HCT116 (cell line): ENCODE measurements around the gene TTLL3. TPM values are rescaled to one million over a fixed set of nuclear protein-coding genes. Genes with fewer than 3 reads are reported as not detected.

ENCODE experiments used
- ATAC-seq: fragments of 200-7000 bp; cut with Tn5 transposase; 2 replicates; pipeline ENCODE4 v1.9.1; 2020; ENCODE audit warnings: mild to moderate bottlenecking, moderate library complexity
- BruUV-seq: library from RNA; stranded (reverse); fragments of 400-500 nt; replicated peaks from 2 replicates; lab custom pipeline; 2021; lab: Mats Ljungman, UMichigan
- CTCF ChIA-PET: fragments of 300-600 bp; sonication (Branson Sonifier 250); formaldehyde crosslinking; loops from one replicate; lab custom pipeline; 2021; ENCODE audit warnings: antibody characterized with exemption; lab: Charles Lee
- POLR2A ChIA-PET: fragments of 300-600, 350-600 bp; sonication (Branson Sonifier 250); formaldehyde crosslinking; loops from one replicate; lab custom pipeline; 2021; ENCODE audit warnings: antibody characterized with exemption; lab: Charles Lee
- RAD21 ChIA-PET, 2 experiments: fragments of 300-600 bp; sonication (Branson Sonifier 250); formaldehyde crosslinking; loops; one replicate each; lab custom pipeline; 2023; ENCODE audit warnings: low total read pairs in 2 of 2; ENCODE audit not compliant: uncharacterized antibody in 2 of 2, unreplicated experiment in 2 of 2, low non-redundant PET in 1 of 2; lab: Charles Lee
- DNase-seq: peaks from one replicate; pipeline ENCODE4 v3.0.0-alpha.2; 2010; ENCODE audit warnings: low read depth, low spot score
- H2AFZ ChIP-seq: fragments of 200-600 bp; shearing (Covaris generic), sonication (generic); 2 replicates; pipeline ENCODE4 v1.6.1; 2017; ENCODE audit warnings: low read depth, mixed run types, mixed read lengths, antibody characterized with exemption, low read length; ENCODE audit not compliant: poor library complexity, severe bottlenecking
- H3K27ac ChIP-seq: 2 replicates; pipeline ENCODE4 v1.5.1; 2012; ENCODE audit warnings: low read depth, low read length
- H3K27me3 ChIP-seq: fragments of 200-600 bp; sonication (generic); 2 replicates; pipeline ENCODE4 v1.6.1; 2016; ENCODE audit warnings: mixed run types, low read length, mixed read lengths; ENCODE audit not compliant: insufficient read depth
- H3K36me3 ChIP-seq, 2 experiments: fragments of 200-500 bp in 1 of 2; fragments of 200-600 bp in 1 of 2; sonication (Bioruptor generic) in 1 of 2; sonication (generic) in 1 of 2; 2 replicates each; pipeline versions ENCODE4 v1.5.1 to v1.6.1; 2014 to 2016; ENCODE audit warnings: low read length in 2 of 2, inconsistent platforms in 1 of 2, mixed read lengths in 1 of 2, mixed run types in 1 of 2; ENCODE audit not compliant: insufficient read depth in 2 of 2, control insufficient read depth in 1 of 2
- H3K4me1 ChIP-seq, 2 experiments: fragments of 200-600 bp in 1 of 2; sonication (generic) in 1 of 2; 2 replicates each; pipeline versions ENCODE4 v1.5.1 to v1.6.1; 2012 to 2017; ENCODE audit warnings: low read length in 2 of 2, inconsistent platforms in 1 of 2, mild to moderate bottlenecking in 1 of 2, mixed read lengths in 1 of 2, mixed run types in 1 of 2, moderate library complexity in 1 of 2; ENCODE audit not compliant: insufficient read depth in 2 of 2, control insufficient read depth in 1 of 2
- H3K4me2 ChIP-seq: fragments of 200-600 bp; sonication (generic); 2 replicates; pipeline ENCODE4 v1.6.1; 2017; ENCODE audit warnings: mixed run types, low read length, mixed read lengths
- H3K4me3 ChIP-seq, 2 experiments: fragments of 200-600 bp in 1 of 2; sonication (generic) in 1 of 2; replicated peaks in 1 of 2; 2 replicates each; pipeline ENCODE4 v1.5.1; 2011 to 2016; ENCODE audit warnings: low read length in 2 of 2, control low read depth in 1 of 2, low read depth in 1 of 2, mild to moderate bottlenecking in 1 of 2, mixed read lengths in 1 of 2, mixed run types in 1 of 2
- H3K79me2 ChIP-seq: fragments of 200-600 bp; sonication (generic); 2 replicates; pipeline ENCODE4 v1.6.1; 2017; ENCODE audit warnings: mild to moderate bottlenecking, mixed run types, low read length, moderate library complexity, mixed read lengths; ENCODE audit not compliant: insufficient read depth
- H3K9ac ChIP-seq: fragments of 200-600 bp; sonication (generic); 2 replicates; pipeline ENCODE4 v1.6.1; 2016; ENCODE audit warnings: low read length, mixed read lengths
- H3K9me2 ChIP-seq: fragments of 200-600 bp; sonication (generic), shearing (Covaris generic); 2 replicates; pipeline ENCODE4 v1.6.1; 2017; ENCODE audit warnings: mixed run types, mild to moderate bottlenecking, moderate library complexity; ENCODE audit not compliant: insufficient read depth
- H3K9me3 ChIP-seq, 2 experiments: fragments of 200-500 bp in 1 of 2; fragments of 200-600 bp in 1 of 2; sonication (Bioruptor generic) in 1 of 2; sonication (generic) in 1 of 2; 2 replicates each; pipeline ENCODE4 v1.6.1; 2014 to 2017; ENCODE audit warnings: low read length in 2 of 2, mixed read lengths in 2 of 2, inconsistent platforms in 1 of 2, low read depth in 1 of 2, mild to moderate bottlenecking in 1 of 2, mixed run types in 1 of 2, moderate library complexity in 1 of 2; ENCODE audit not compliant: control insufficient read depth in 1 of 2, insufficient read depth in 1 of 2
- H4K20me1 ChIP-seq: fragments of 200-600 bp; sonication (generic), shearing (Covaris generic); 2 replicates; pipeline ENCODE4 v1.6.1; 2017; ENCODE audit warnings: mixed run types, mild to moderate bottlenecking, moderate library complexity; ENCODE audit not compliant: insufficient read depth
- CBX3 ChIP-seq: IDR thresholded peaks from 2 replicates; pipeline ENCODE4 v1.6.1; 2012; ENCODE audit warnings: low read depth
- CEBPB ChIP-seq: IDR thresholded peaks from 2 replicates; pipeline ENCODE4 v1.6.1; 2012; ENCODE audit warnings: low read depth
- EGR1 ChIP-seq: IDR thresholded peaks from 2 replicates; pipeline ENCODE4 v1.6.1; 2012; ENCODE audit warnings: low read depth
- ELF1 ChIP-seq: IDR thresholded peaks from 2 replicates; pipeline ENCODE4 v1.6.1; 2012; ENCODE audit warnings: low read depth, borderline replicate concordance
- EZH2 ChIP-seq: fragments of 200-600 bp; sonication (generic); IDR thresholded peaks from 2 replicates; pipeline ENCODE4 v1.6.1; 2017; ENCODE audit warnings: antibody characterized with exemption, mixed run types
- FOSL1 ChIP-seq: IDR thresholded peaks from 2 replicates; pipeline ENCODE4 v1.6.1; 2012; ENCODE audit warnings: low read depth
- POLR2A ChIP-seq: IDR thresholded peaks from 2 replicates; pipeline ENCODE4 v1.7.0; 2011; ENCODE audit warnings: borderline replicate concordance; ENCODE audit not compliant: insufficient read depth, insufficient read length; ENCODE audit errors: extremely low read depth
- POLR2AphosphoS5 ChIP-seq: IDR thresholded peaks from 2 replicates; pipeline ENCODE4 v1.6.1; 2011; ENCODE audit warnings: mild to moderate bottlenecking, low read depth, low read length, moderate library complexity
- RAD21 ChIP-seq: IDR thresholded peaks from 2 replicates; pipeline ENCODE4 v1.6.1; 2012; ENCODE audit warnings: low read depth, mild to moderate bottlenecking
- SIN3A ChIP-seq: IDR thresholded peaks from 2 replicates; pipeline ENCODE4 v1.6.1; 2012; ENCODE audit warnings: low read depth
- SRF ChIP-seq: IDR thresholded peaks from 2 replicates; pipeline ENCODE4 v1.6.1; 2012; ENCODE audit warnings: low read depth
- TCF7L2 ChIP-seq: IDR thresholded peaks from 2 replicates; pipeline ENCODE4 v1.7.0; 2011; ENCODE audit warnings: borderline replicate concordance, inconsistent platforms; ENCODE audit not compliant: insufficient read depth, insufficient read length; ENCODE audit errors: extremely low read depth
- YY1 ChIP-seq: IDR thresholded peaks from 2 replicates; pipeline ENCODE4 v1.6.1; 2011; ENCODE audit warnings: low read length, low read depth, moderate library complexity, mild to moderate bottlenecking; ENCODE audit not compliant: insufficient replicate concordance; ENCODE audit errors: extremely low read depth
- ZFX ChIP-seq: fragments of 450-650 bp; IDR thresholded peaks from 2 replicates; pipeline ENCODE4 v1.6.1; 2017
- ZNF274 ChIP-seq: fragments of 200-500 bp; sonication (Bioruptor generic); IDR thresholded peaks from 2 replicates; pipeline ENCODE4 v1.6.1; 2014; ENCODE audit warnings: mild to moderate bottlenecking, low read depth, low read length, inconsistent platforms
- intact Hi-C: fragments of 100-400 bp; cut with micrococcal nuclease; formaldehyde crosslinking; loops from 2 replicates; pipeline ENCODE4 v1.10.0; 2022
- total RNA-seq: library from RNA; stranded (reverse); gene quantifications from one replicate; pipeline ENCODE4 v1.2.1, GENCODE V29; 2021; ENCODE audit not compliant: unreplicated experiment
- TF ChIP-seq, protein P1 (sequence below), 3 experiments: fragments of 200-600 bp in 1 of 3; sonication (generic) in 1 of 3; IDR thresholded peaks in 2 of 3; conservative IDR thresholded peaks in 1 of 3; 2 replicates each; pipeline ENCODE4 v1.5.1; 2012 to 2017; ENCODE audit warnings: low read depth in 2 of 3, low read length in 2 of 3, antibody characterized with exemption in 1 of 3, borderline replicate concordance in 1 of 3, control low read depth in 1 of 3, mild to moderate bottlenecking in 1 of 3, mixed read lengths in 1 of 3, mixed run types in 1 of 3, moderate library complexity in 1 of 3; ENCODE audit not compliant: insufficient read depth in 1 of 3
- TF ChIP-seq, protein P2 (sequence below): IDR thresholded peaks from 2 replicates; pipeline ENCODE4 v1.6.1; 2012
- TF ChIP-seq, protein P3 (sequence below): IDR thresholded peaks from 2 replicates; pipeline ENCODE4 v1.6.1; 2012; ENCODE audit warnings: low read depth
- TF ChIP-seq, protein P4 (sequence below): IDR thresholded peaks from 2 replicates; pipeline ENCODE4 v1.6.1; 2011; ENCODE audit warnings: mild to moderate bottlenecking, low read length, moderate library complexity; ENCODE audit not compliant: insufficient replicate concordance; ENCODE audit errors: extremely low read depth
- TF ChIP-seq, protein P5 (sequence below): IDR thresholded peaks from 2 replicates; pipeline ENCODE4 v1.6.1; 2012

Gene TTLL3
- total RNA-seq, 1 experiment from 2014 or later, result 40.3 TPM

DNA sequence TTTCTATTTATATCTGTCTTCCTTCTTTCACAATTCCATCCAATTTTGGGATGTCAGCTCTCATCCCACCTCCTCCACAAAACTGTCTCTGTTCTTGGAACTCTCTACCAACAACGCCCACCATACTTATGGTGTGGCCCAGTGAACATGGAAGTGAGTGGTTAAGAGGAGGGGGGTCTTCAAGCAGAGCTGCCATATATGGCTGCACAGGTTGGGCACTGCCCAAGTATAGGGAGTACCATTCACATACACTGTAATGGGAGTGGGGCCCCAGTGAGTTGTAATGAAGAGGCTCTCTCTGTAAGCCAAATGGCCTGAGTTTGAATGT, 32.4 kb upstream of the TTLL3 start:
- Histone ChIP-seq H3K27me3 (no peaks in the 10 kb centered on the region), H3K27ac (no peak overlapping the region), H3K9me2 (no peaks in the 10 kb centered on the region), H4K20me1 (no peaks in the 10 kb centered on the region), H3K79me2 (no peaks in the 10 kb centered on the region), H3K9me3 (no peaks in the 10 kb centered on the region), H3K4me3 (no peak overlapping the region), H2AFZ (no peak overlapping the region), H3K9ac (no peak overlapping the region), H3K4me1 (peaks cover 0 to 11% of the 10 kb centered on the region in 2 experiments; a peak in 1 of 4 replicates), H3K36me3 (peaks cover 0 to 4% of the 10 kb centered on the region in 2 experiments; a peak in 3 of 4 replicates), H3K4me2 (no peak overlapping the region)
- ATAC-seq (no peak), DNase-seq (no peak)
- ChIA-PET CTCF (no interaction called here), POLR2A (no interaction called here), RAD21 (no interaction called here)
- intact Hi-C loops, result no loop called here
- BruUV-seq, result no TSS peak
- TF ChIP-seq, protein P1, sequence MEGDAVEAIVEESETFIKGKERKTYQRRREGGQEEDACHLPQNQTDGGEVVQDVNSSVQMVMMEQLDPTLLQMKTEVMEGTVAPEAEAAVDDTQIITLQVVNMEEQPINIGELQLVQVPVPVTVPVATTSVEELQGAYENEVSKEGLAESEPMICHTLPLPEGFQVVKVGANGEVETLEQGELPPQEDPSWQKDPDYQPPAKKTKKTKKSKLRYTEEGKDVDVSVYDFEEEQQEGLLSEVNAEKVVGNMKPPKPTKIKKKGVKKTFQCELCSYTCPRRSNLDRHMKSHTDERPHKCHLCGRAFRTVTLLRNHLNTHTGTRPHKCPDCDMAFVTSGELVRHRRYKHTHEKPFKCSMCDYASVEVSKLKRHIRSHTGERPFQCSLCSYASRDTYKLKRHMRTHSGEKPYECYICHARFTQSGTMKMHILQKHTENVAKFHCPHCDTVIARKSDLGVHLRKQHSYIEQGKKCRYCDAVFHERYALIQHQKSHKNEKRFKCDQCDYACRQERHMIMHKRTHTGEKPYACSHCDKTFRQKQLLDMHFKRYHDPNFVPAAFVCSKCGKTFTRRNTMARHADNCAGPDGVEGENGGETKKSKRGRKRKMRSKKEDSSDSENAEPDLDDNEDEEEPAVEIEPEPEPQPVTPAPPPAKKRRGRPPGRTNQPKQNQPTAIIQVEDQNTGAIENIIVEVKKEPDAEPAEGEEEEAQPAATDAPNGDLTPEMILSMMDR (IDR thresholded peaks at IDR 0.05 in 2 of 3, conservative IDR thresholded peaks at IDR 0.05 in 1 of 3; ENCODE audit: borderline replicate concordance in 1 of 3, insufficient read depth in 1 of 3, low read depth in 2 of 3, low read length in 2 of 3), result no peak
- TF ChIP-seq CEBPB, result no peak
- no peak for TF ChIP-seq POLR2A
- no peak for TF ChIP-seq CBX3
- no peak for TF ChIP-seq YY1
- TF ChIP-seq, protein P2, sequence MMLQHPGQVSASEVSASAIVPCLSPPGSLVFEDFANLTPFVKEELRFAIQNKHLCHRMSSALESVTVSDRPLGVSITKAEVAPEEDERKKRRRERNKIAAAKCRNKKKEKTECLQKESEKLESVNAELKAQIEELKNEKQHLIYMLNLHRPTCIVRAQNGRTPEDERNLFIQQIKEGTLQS, result no peak
- TF ChIP-seq POLR2AphosphoS5, result no peak
- TF ChIP-seq, protein P3, sequence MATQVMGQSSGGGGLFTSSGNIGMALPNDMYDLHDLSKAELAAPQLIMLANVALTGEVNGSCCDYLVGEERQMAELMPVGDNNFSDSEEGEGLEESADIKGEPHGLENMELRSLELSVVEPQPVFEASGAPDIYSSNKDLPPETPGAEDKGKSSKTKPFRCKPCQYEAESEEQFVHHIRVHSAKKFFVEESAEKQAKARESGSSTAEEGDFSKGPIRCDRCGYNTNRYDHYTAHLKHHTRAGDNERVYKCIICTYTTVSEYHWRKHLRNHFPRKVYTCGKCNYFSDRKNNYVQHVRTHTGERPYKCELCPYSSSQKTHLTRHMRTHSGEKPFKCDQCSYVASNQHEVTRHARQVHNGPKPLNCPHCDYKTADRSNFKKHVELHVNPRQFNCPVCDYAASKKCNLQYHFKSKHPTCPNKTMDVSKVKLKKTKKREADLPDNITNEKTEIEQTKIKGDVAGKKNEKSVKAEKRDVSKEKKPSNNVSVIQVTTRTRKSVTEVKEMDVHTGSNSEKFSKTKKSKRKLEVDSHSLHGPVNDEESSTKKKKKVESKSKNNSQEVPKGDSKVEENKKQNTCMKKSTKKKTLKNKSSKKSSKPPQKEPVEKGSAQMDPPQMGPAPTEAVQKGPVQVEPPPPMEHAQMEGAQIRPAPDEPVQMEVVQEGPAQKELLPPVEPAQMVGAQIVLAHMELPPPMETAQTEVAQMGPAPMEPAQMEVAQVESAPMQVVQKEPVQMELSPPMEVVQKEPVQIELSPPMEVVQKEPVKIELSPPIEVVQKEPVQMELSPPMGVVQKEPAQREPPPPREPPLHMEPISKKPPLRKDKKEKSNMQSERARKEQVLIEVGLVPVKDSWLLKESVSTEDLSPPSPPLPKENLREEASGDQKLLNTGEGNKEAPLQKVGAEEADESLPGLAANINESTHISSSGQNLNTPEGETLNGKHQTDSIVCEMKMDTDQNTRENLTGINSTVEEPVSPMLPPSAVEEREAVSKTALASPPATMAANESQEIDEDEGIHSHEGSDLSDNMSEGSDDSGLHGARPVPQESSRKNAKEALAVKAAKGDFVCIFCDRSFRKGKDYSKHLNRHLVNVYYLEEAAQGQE, result no peak
- TF ChIP-seq, protein P4, sequence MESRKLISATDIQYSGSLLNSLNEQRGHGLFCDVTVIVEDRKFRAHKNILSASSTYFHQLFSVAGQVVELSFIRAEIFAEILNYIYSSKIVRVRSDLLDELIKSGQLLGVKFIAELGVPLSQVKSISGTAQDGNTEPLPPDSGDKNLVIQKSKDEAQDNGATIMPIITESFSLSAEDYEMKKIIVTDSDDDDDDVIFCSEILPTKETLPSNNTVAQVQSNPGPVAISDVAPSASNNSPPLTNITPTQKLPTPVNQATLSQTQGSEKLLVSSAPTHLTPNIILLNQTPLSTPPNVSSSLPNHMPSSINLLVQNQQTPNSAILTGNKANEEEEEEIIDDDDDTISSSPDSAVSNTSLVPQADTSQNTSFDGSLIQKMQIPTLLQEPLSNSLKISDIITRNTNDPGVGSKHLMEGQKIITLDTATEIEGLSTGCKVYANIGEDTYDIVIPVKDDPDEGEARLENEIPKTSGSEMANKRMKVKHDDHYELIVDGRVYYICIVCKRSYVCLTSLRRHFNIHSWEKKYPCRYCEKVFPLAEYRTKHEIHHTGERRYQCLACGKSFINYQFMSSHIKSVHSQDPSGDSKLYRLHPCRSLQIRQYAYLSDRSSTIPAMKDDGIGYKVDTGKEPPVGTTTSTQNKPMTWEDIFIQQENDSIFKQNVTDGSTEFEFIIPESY, result no peak
- TF ChIP-seq EGR1, result no peak
- no peak for TF ChIP-seq ZFX
- no peak for TF ChIP-seq EZH2
- no peak for TF ChIP-seq ZNF274
- no peak for TF ChIP-seq SIN3A
- TF ChIP-seq TCF7L2, result no peak
- no peak for TF ChIP-seq FOSL1
- TF ChIP-seq, protein P5, sequence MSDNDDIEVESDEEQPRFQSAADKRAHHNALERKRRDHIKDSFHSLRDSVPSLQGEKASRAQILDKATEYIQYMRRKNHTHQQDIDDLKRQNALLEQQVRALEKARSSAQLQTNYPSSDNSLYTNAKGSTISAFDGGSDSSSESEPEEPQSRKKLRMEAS, result no peak
- TF ChIP-seq RAD21, result no peak
- TF ChIP-seq SRF, result no peak
- no peak for TF ChIP-seq ELF1
